ENCODE measurements around the gene FLNC. TPM values are rescaled to one million over a fixed set of nuclear protein-coding genes. Genes with fewer than 3 reads are reported as not detected.

Gene FLNC
- total and polyA plus RNA-seq, 2 of the 4 experiments (the other 2 are of a cell fraction), result 116 to 154 TPM

- H3K4ac ChIP-seq (ENCODE audit: low read depth, low read length), result no peak overlapping the region
- no peak overlapping the region for H3K14ac ChIP-seq (replicated peaks; ENCODE audit: low read depth, low read length)
- H3K9ac ChIP-seq (ENCODE audit: low read depth, low read length), result no peak overlapping the region
- H4K91ac ChIP-seq (ENCODE audit: insufficient read depth, low read depth, low read length), result no peak overlapping the region
- intact Hi-C loops (cut with micrococcal nuclease), result no loop called here
- H4K8ac ChIP-seq (ENCODE audit: low read depth in 2 of 2, low read length in 2 of 2), result no peak overlapping the region
- H3K4me3 ChIP-seq (ENCODE audit: insufficient read depth, low read depth, low read length), result no peak overlapping the region
- no peak overlapping the region for H3K56ac ChIP-seq (ENCODE audit: extremely low read depth, insufficient read depth, low read length)
- dilution Hi-C loops (cut with HindIII; ENCODE audit: low sequenced_read_pairs, unreplicated experiment), result no loop called here
- H3K18ac ChIP-seq (ENCODE audit: low read depth, low read length), result no peak overlapping the region
- H3K27ac ChIP-seq (ENCODE audit: insufficient read depth, low read length), result no peak overlapping the region
- 58% methylated on average over 3 of the region's 13 CpGs; no CpG with 5 or more reads in 1 of the 2 experiments for WGBS, 2 experiments (ENCODE audit: extremely low coverage in 2 of 2, insufficient read length in 1 of 2)
- H2BK20ac ChIP-seq (ENCODE audit: low read depth, low read length), result no peak overlapping the region
- CTCF ChIA-PET, result interaction anchor here (1.4 kb wide), 1 partner anchor 8 kb away, joined by 3 read pairs; no protein-coding TSS in a partner anchor
- H2AFZ ChIP-seq (replicated peaks; ENCODE audit: low read length, poor library complexity), result no peak overlapping the region
- no peaks in the 10 kb centered on the region for H3K9me3 ChIP-seq (ENCODE audit: control insufficient read depth, insufficient read depth, low read length)
- no peak overlapping the region for H2BK15ac ChIP-seq (ENCODE audit: low read depth, low read length)
- H2BK5ac ChIP-seq (ENCODE audit: low read depth, low read length, poor library complexity, severe bottlenecking), result no peak overlapping the region
- TF ChIP-seq MAZ (IDR thresholded peaks at IDR 0.05; ENCODE audit: borderline replicate concordance, low read depth, low read length) (no peak), MXI1 (IDR thresholded peaks at IDR 0.05; ENCODE audit: borderline replicate concordance, low read depth, low read length) (no peak), CEBPB (IDR thresholded peaks at IDR 0.05; ENCODE audit: low read depth, low read length) (no peak), BHLHE40 (IDR thresholded peaks at IDR 0.05; ENCODE audit: low read depth, low read length) (no peak), MAFK (IDR thresholded peaks at IDR 0.05; ENCODE audit: low read depth, low read length) (no peak), POLR2A (IDR thresholded peaks at IDR 0.05; ENCODE audit: low read depth, low read length) (no peak), FOS (IDR thresholded peaks at IDR 0.05; ENCODE audit: low read depth, low read length) (no peak), RAD21 (IDR thresholded peaks at IDR 0.05; ENCODE audit: low read length) (no peak), RCOR1 (IDR thresholded peaks at IDR 0.05; ENCODE audit: insufficient replicate concordance, low read length) (no peak), SMC3 (IDR thresholded peaks at IDR 0.05; ENCODE audit: low read depth, low read length) (no peak), RFX5 (IDR thresholded peaks at IDR 0.05; ENCODE audit: low read depth, low read length) (no peak), CHD1 (IDR thresholded peaks at IDR 0.05; ENCODE audit: low read depth, low read length) (no peak), ELK1 (IDR thresholded peaks at IDR 0.05; ENCODE audit: borderline replicate concordance, low read depth, low read length) (no peak), NFE2L2 (IDR thresholded peaks at IDR 0.05; ENCODE audit: low read depth, low read length) (no peak)
- TF ChIP-seq, protein P1, sequence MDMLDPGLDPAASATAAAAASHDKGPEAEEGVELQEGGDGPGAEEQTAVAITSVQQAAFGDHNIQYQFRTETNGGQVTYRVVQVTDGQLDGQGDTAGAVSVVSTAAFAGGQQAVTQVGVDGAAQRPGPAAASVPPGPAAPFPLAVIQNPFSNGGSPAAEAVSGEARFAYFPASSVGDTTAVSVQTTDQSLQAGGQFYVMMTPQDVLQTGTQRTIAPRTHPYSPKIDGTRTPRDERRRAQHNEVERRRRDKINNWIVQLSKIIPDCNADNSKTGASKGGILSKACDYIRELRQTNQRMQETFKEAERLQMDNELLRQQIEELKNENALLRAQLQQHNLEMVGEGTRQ (IDR thresholded peaks at IDR 0.05; ENCODE audit: low read depth, low read length), result no peak
- TF ChIP-seq, protein P2, sequence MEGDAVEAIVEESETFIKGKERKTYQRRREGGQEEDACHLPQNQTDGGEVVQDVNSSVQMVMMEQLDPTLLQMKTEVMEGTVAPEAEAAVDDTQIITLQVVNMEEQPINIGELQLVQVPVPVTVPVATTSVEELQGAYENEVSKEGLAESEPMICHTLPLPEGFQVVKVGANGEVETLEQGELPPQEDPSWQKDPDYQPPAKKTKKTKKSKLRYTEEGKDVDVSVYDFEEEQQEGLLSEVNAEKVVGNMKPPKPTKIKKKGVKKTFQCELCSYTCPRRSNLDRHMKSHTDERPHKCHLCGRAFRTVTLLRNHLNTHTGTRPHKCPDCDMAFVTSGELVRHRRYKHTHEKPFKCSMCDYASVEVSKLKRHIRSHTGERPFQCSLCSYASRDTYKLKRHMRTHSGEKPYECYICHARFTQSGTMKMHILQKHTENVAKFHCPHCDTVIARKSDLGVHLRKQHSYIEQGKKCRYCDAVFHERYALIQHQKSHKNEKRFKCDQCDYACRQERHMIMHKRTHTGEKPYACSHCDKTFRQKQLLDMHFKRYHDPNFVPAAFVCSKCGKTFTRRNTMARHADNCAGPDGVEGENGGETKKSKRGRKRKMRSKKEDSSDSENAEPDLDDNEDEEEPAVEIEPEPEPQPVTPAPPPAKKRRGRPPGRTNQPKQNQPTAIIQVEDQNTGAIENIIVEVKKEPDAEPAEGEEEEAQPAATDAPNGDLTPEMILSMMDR (conservative IDR thresholded peaks at IDR 0.05; ENCODE audit: low read depth, low read length), result no peak
- H3K36me3 ChIP-seq (ENCODE audit: control insufficient read depth, insufficient read depth, low read length), result no peaks in the 10 kb centered on the region
- ATAC-seq (ENCODE audit: low read depth) (no peak), DNase-seq (no peak)
- in situ Hi-C loops (cut with MboI; ENCODE audit: low sequenced_read_pairs), result no loop called here
- H3K4me2 ChIP-seq (ENCODE audit: low read depth, low read length), result no peak overlapping the region
- H4K20me1 ChIP-seq (ENCODE audit: insufficient read depth, low read length), result peaks cover 16% of the 10 kb centered on the region; the same call in 1 of the 2 replicates
- BruUV-seq (replicated peaks), result no TSS peak
- no peak overlapping the region for H3K23ac ChIP-seq (ENCODE audit: low read depth, low read length)
- no peak overlapping the region for H4K5ac ChIP-seq (ENCODE audit: low read depth, low read length)
- no peak overlapping the region for H2AK5ac ChIP-seq (ENCODE audit: low read depth, low read length)
- H3K4me1 ChIP-seq (ENCODE audit: control insufficient read depth, insufficient read depth, low read length), result no peaks in the 10 kb centered on the region
- no peak overlapping the region for H2AK9ac ChIP-seq (replicated peaks; ENCODE audit: low read depth, low read length, poor library complexity)
- peaks cover 35% of the 10 kb centered on the region for H3K27me3 ChIP-seq (ENCODE audit: control insufficient read depth, insufficient read depth, low read length)
- no peaks in the 10 kb centered on the region for H3K9me1 ChIP-seq (ENCODE audit: insufficient read depth, low read length)
- H2BK120ac ChIP-seq (ENCODE audit: low read depth, low read length), result no peak overlapping the region
- no peaks in the 10 kb centered on the region for H3K79me1 ChIP-seq (ENCODE audit: low read depth in 1 of 2, low read length in 2 of 2)
- POLR2A ChIA-PET (ENCODE audit: unreplicated experiment), result no interaction called here
Measured at GRCh38 chr7:128872394-128872824, 42.2 kb downstream of the FLNC start.

Data from IMR-90 (cell line).